MCF 10A (cell line): ENCODE results near the gene COG5. TPM values are rescaled to one million over a fixed set of nuclear protein-coding genes. Genes with fewer than 3 reads are reported as not detected.
"Not testable (repeated sequence)": the region's sequence is repeated elsewhere in the genome, so short reads cannot be mapped to it uniquely, and the experiment has no call there.

Experiments
- BruUV-seq: library from RNA; stranded (reverse); fragments of 400-500 nt; replicated peaks from 2 replicates; lab custom pipeline; 2021; lab: Mats Ljungman, UMichigan
- CTCF ChIA-PET: fragments of 300-600 bp; sonication (Branson Sonifier 250); formaldehyde crosslinking; extraction: SDS; loops from one replicate; lab custom pipeline; 2021; ENCODE audit warnings: antibody characterized with exemption, inconsistent platforms; lab: Yijun Ruan, JAX
- POLR2A ChIA-PET: fragments of 300-600, 350-650 bp; sonication (Branson Sonifier 250); formaldehyde crosslinking; extraction: SDS; loops from one replicate; lab custom pipeline; 2020; ENCODE audit warnings: antibody characterized with exemption, inconsistent platforms; lab: Yijun Ruan, JAX
- DNase-seq: peaks from one replicate; pipeline ENCODE4 v3.0.0-alpha.2; 2018; ENCODE audit not compliant: unreplicated experiment
- H3K27ac Mint-ChIP-seq: one replicate; pipeline ENCODE4 v1.8.0; 2022; ENCODE audit warnings: mild to moderate bottlenecking, low read depth, mixed read lengths; ENCODE audit not compliant: unreplicated experiment
- H3K27me3 Mint-ChIP-seq: one replicate; pipeline ENCODE4 v1.8.0; 2022; ENCODE audit warnings: mixed read lengths; ENCODE audit not compliant: insufficient read depth, unreplicated experiment
- H3K36me3 Mint-ChIP-seq: one replicate; pipeline ENCODE4 v1.8.0; 2022; ENCODE audit warnings: mild to moderate bottlenecking, moderate library complexity, mixed read lengths; ENCODE audit not compliant: insufficient read depth, unreplicated experiment
- H3K4me1 Mint-ChIP-seq: one replicate; pipeline ENCODE4 v1.8.0; 2022; ENCODE audit warnings: mixed read lengths; ENCODE audit not compliant: insufficient read depth, unreplicated experiment
- H3K4me3 Mint-ChIP-seq: one replicate; pipeline ENCODE4 v1.8.0; 2022; ENCODE audit warnings: mild to moderate bottlenecking, moderate library complexity, mixed read lengths; ENCODE audit not compliant: unreplicated experiment
- H3K9me3 Mint-ChIP-seq: one replicate; pipeline ENCODE4 v1.8.0; 2022; ENCODE audit warnings: mixed read lengths; ENCODE audit not compliant: unreplicated experiment
- CTCF ChIP-seq: fragments of 200-600 bp; IDR thresholded peaks from one replicate; pipeline ENCODE4 v1.8.0; 2022; ENCODE audit warnings: antibody characterized with exemption, mild to moderate bottlenecking; ENCODE audit not compliant: unreplicated experiment
- intact Hi-C: fragments of 100-400 bp; cut with micrococcal nuclease; formaldehyde crosslinking; loops from 2 replicates; pipeline ENCODE4 v1.14.1; 2022
- total RNA-seq: library from RNA; stranded (reverse); gene quantifications from 2 replicates; pipeline ENCODE4 v1.2.3, GENCODE V29; 2022

Gene COG5
- total RNA-seq, 1 experiment from 2014 or later = 40.3 TPM

- Mint-ChIP-seq H3K27me3 (no peaks in the 10 kb centered on the region), H3K4me3 (no peak overlapping the region), H3K27ac (no peak overlapping the region), H3K4me1 (no peaks in the 10 kb centered on the region), H3K36me3 (peaks cover 14% of the 10 kb centered on the region), H3K9me3 (no peaks in the 10 kb centered on the region)
- CTCF ChIA-PET = interaction anchor here (0.7 kb wide), 1 partner anchor 441 kb away, joined by 3 read pairs; no protein-coding TSS in a partner anchor
- TF ChIP-seq CTCF = no peak
- POLR2A ChIA-PET = interaction anchor here (0.7 kb wide), 1 partner anchor 589 kb away, joined by 4 read pairs; no protein-coding TSS in a partner anchor
- DNase-seq = no peak
- intact Hi-C loops = no loop called here
- no TSS peak for BruUV-seq
Measured at GRCh38 chr7:107230334-107230733, 333.4 kb downstream of the COG5 start.

- no peaks in the 10 kb centered on the region for H3K27me3 Mint-ChIP-seq
- POLR2A ChIA-PET = no interaction called here
- no peak overlapping the region for H3K4me3 Mint-ChIP-seq
- TF ChIP-seq CTCF = no peak
- no TSS peak for BruUV-seq
- H3K4me1 Mint-ChIP-seq = no peaks in the 10 kb centered on the region
- no peaks in the 10 kb centered on the region for H3K9me3 Mint-ChIP-seq
- H3K36me3 Mint-ChIP-seq = peaks cover 22% of the 10 kb centered on the region
- DNase-seq = no peak
- intact Hi-C loops = no loop called here
- CTCF ChIA-PET = no interaction called here
- no peak overlapping the region for H3K27ac Mint-ChIP-seq
Measured at GRCh38 chr7:107228291-107228690, 335.4 kb downstream of the COG5 start.

- BruUV-seq = no TSS peak
- TF ChIP-seq CTCF = no peak
- CTCF ChIA-PET = interaction anchor here (0.6 kb wide), 1 partner anchor 30 kb away, joined by 3 read pairs; no protein-coding TSS in a partner anchor
Measured at GRCh38 chr7:107224374-107225223, 339.1 kb downstream of the COG5 start.

GRCh38 chr7:107220806-107221205 is 342.9 kb downstream of the COG5 start:
- H3K4me3 Mint-ChIP-seq, POLR2A ChIA-PET, H3K27me3 Mint-ChIP-seq, H3K4me1 Mint-ChIP-seq, intact Hi-C loops, DNase-seq, H3K9me3 Mint-ChIP-seq, CTCF ChIA-PET, H3K27ac Mint-ChIP-seq, BruUV-seq: not testable (repeated sequence)
- H3K36me3 Mint-ChIP-seq = peaks cover 14% of the 10 kb centered on the region

More at GRCh38 chr7:107224374-107225223, 339.1 kb downstream of the COG5 start:
- intact Hi-C loops = no loop called here
- no peak overlapping the region for H3K4me3 Mint-ChIP-seq
- no peaks in the 10 kb centered on the region for H3K9me3 Mint-ChIP-seq
- POLR2A ChIA-PET = interaction anchor here (0.6 to 0.8 kb wide), 3 partner anchors 9 to 33 kb away, joined by 3 to 4 read pairs (median 4); no protein-coding TSS in a partner anchor
- DNase-seq = no peak
- H3K36me3 Mint-ChIP-seq = peaks cover 16% of the 10 kb centered on the region
- H3K4me1 Mint-ChIP-seq = no peaks in the 10 kb centered on the region
- H3K27me3 Mint-ChIP-seq = no peaks in the 10 kb centered on the region
- H3K27ac Mint-ChIP-seq = no peak overlapping the region
